Spleen (tissue), 7 donors: ENCODE results near the gene RACGAP1.

Experiments used
- POLR2A ChIP-seq, 3 donors: fragments of 450-650 bp; IDR thresholded peaks; one replicate each; pipeline ENCODE4 v1.5.1; 2017; ENCODE audit warnings: antibody characterized with exemption in 3 of 3, mild to moderate bottlenecking in 1 of 3
- POLR2AphosphoS5 ChIP-seq, 3 donors: sonication (generic); formaldehyde crosslinking; IDR thresholded peaks; one replicate each; pipeline ENCODE4 v1.5.1; 2017; ENCODE audit warnings: antibody characterized with exemption in 3 of 3
- TF ChIP-seq, protein P1 (sequence below), 11 experiments: fragments of 200-600 bp in 7 of 11; fragments of 450-650 bp in 4 of 11; sonication (generic) in 4 of 11; IDR thresholded peaks in 8 of 11; conservative IDR thresholded peaks in 3 of 11; 1 replicate in 7 of 11; 2 replicates in 4 of 11; pipeline versions ENCODE4 v1.4.0 to v1.8.0; 2016 to 2021; ENCODE audit warnings: antibody characterized with exemption in 11 of 11, inconsistent platforms in 4 of 11, mild to moderate bottlenecking in 1 of 11
- donor health status: DM: no; HTN: no; CAD: no; lungs with moderate emphysema.
- donor health status: DM: no; HTN: no; CAD: no.
- donor health status: DM: no; HTN: no; CAD: no.

GRCh38 chr12:49947593-49948226 lies 77.6 kb downstream of the RACGAP1 start:
- no peak for TF ChIP-seq POLR2AphosphoS5 (IDR thresholded peaks at IDR 0.05)
- TF ChIP-seq, protein P1, sequence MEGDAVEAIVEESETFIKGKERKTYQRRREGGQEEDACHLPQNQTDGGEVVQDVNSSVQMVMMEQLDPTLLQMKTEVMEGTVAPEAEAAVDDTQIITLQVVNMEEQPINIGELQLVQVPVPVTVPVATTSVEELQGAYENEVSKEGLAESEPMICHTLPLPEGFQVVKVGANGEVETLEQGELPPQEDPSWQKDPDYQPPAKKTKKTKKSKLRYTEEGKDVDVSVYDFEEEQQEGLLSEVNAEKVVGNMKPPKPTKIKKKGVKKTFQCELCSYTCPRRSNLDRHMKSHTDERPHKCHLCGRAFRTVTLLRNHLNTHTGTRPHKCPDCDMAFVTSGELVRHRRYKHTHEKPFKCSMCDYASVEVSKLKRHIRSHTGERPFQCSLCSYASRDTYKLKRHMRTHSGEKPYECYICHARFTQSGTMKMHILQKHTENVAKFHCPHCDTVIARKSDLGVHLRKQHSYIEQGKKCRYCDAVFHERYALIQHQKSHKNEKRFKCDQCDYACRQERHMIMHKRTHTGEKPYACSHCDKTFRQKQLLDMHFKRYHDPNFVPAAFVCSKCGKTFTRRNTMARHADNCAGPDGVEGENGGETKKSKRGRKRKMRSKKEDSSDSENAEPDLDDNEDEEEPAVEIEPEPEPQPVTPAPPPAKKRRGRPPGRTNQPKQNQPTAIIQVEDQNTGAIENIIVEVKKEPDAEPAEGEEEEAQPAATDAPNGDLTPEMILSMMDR (IDR thresholded peaks at IDR 0.05 in 8 of 11, conservative IDR thresholded peaks at IDR 0.05 in 3 of 11), result no peak
- no peak for TF ChIP-seq POLR2A (IDR thresholded peaks at IDR 0.05)
